H9 (cell line): ENCODE measurements around the gene STK11IP. TPM values are rescaled to one million over a fixed set of nuclear protein-coding genes. Genes with fewer than 3 reads are reported as not detected.
A peak's percentile ranks its signal among the peaks of the same experiment; 100 is the strongest.

ENCODE experiments used
- DNase-seq: peaks from one replicate; pipeline ENCODE4 v3.0.0-alpha.2; 2017
- H2AFZ ChIP-seq: one replicate; pipeline ENCODE4 v1.6.1; 2013; ENCODE audit warnings: mild to moderate bottlenecking, low read length, control low read depth, moderate library complexity
- H2AK5ac ChIP-seq: 2 replicates; pipeline ENCODE4 v1.6.1; 2013; ENCODE audit warnings: low read length, control low read depth, mixed read lengths; ENCODE audit not compliant: insufficient read length
- H2BK120ac ChIP-seq: one replicate; pipeline ENCODE4 v1.6.1; 2013; ENCODE audit warnings: low read depth, mild to moderate bottlenecking, low read length, control low read depth, inconsistent platforms; ENCODE audit not compliant: poor library complexity, severe bottlenecking
- H2BK12ac ChIP-seq: 2 replicates; pipeline ENCODE4 v1.6.1; 2013; ENCODE audit warnings: low read length, control low read depth, mixed read lengths, low read depth; ENCODE audit not compliant: insufficient read length
- H2BK15ac ChIP-seq: 2 replicates; pipeline ENCODE4 v1.6.1; 2013; ENCODE audit warnings: low read depth, low read length, control low read depth
- H2BK20ac ChIP-seq: one replicate; pipeline ENCODE4 v1.6.1; 2013; ENCODE audit warnings: low read depth, mild to moderate bottlenecking, low read length, control low read depth, inconsistent platforms; ENCODE audit not compliant: poor library complexity, severe bottlenecking
- H2BK5ac ChIP-seq: 2 replicates; pipeline ENCODE4 v1.6.1; 2013; ENCODE audit warnings: low read length, control low read depth, mixed read lengths; ENCODE audit not compliant: insufficient read length
- H3K14ac ChIP-seq: 2 replicates; pipeline ENCODE4 v1.6.1; 2013; ENCODE audit warnings: low read length, control low read depth; ENCODE audit not compliant: insufficient read depth
- H3K18ac ChIP-seq: 2 replicates; pipeline ENCODE4 v1.6.1; 2013; ENCODE audit warnings: low read depth, mild to moderate bottlenecking, mixed read lengths, low read length, control low read depth; ENCODE audit not compliant: insufficient read length
- H3K23ac ChIP-seq: 2 replicates; pipeline ENCODE4 v1.6.1; 2013; ENCODE audit warnings: low read length, control low read depth, mixed read lengths, low read depth; ENCODE audit not compliant: insufficient read length
- H3K23me2 ChIP-seq: 2 replicates; pipeline ENCODE4 v1.6.1; 2013; ENCODE audit warnings: low read depth, mild to moderate bottlenecking, mixed read lengths, low read length, control low read depth; ENCODE audit not compliant: insufficient read length, poor library complexity, severe bottlenecking
- H3K27ac ChIP-seq: 2 replicates; pipeline ENCODE4 v1.5.1; 2013; ENCODE audit warnings: low read length, control low read depth, mixed read lengths, low read depth; ENCODE audit not compliant: insufficient read length
- H3K27me3 ChIP-seq: 2 replicates; pipeline ENCODE4 v1.6.1; 2013; ENCODE audit warnings: low read length, control low read depth, inconsistent platforms; ENCODE audit not compliant: insufficient read depth
- H3K4ac ChIP-seq: 2 replicates; pipeline ENCODE4 v1.6.1; 2013; ENCODE audit warnings: low read depth, mild to moderate bottlenecking, control low read depth, inconsistent platforms, low read length, moderate library complexity
- H3K4me1 ChIP-seq: 2 replicates; pipeline ENCODE4 v1.6.1; 2013; ENCODE audit warnings: low read length, control low read depth, inconsistent platforms; ENCODE audit not compliant: insufficient read depth
- H3K4me2 ChIP-seq: 2 replicates; pipeline ENCODE4 v1.6.1; 2013; ENCODE audit warnings: low read length, control low read depth, mixed read lengths; ENCODE audit not compliant: insufficient read length, insufficient read depth
- H3K56ac ChIP-seq: 2 replicates; pipeline ENCODE4 v1.6.1; 2013; ENCODE audit warnings: low read depth, mild to moderate bottlenecking, mixed read lengths, low read length, control low read depth; ENCODE audit not compliant: insufficient read length
- H3K79me1 ChIP-seq: 2 replicates; pipeline ENCODE4 v1.6.1; 2013; ENCODE audit warnings: low read depth, mild to moderate bottlenecking, moderate library complexity, low read length, control low read depth, inconsistent platforms; ENCODE audit not compliant: insufficient read depth, poor library complexity, severe bottlenecking
- H3K79me2 ChIP-seq: 2 replicates; pipeline ENCODE4 v1.6.1; 2013; ENCODE audit warnings: low read length, control low read depth, inconsistent platforms; ENCODE audit not compliant: insufficient read depth
- H3K9ac ChIP-seq: 2 replicates; pipeline ENCODE4 v1.6.1; 2013; ENCODE audit warnings: low read length, control low read depth, mixed read lengths; ENCODE audit not compliant: insufficient read length; ENCODE audit errors: extremely low read depth
- H3K9me3 ChIP-seq: one replicate; pipeline ENCODE4 v1.6.1; 2013; ENCODE audit warnings: low read depth, low read length, inconsistent platforms; ENCODE audit not compliant: control insufficient read depth
- H3T11ph ChIP-seq: one replicate; pipeline ENCODE4 v1.6.1; 2013; ENCODE audit warnings: mild to moderate bottlenecking, low read length, control low read depth, inconsistent platforms
- H4K20me1 ChIP-seq: one replicate; pipeline ENCODE4 v1.6.1; 2013; ENCODE audit not compliant: control insufficient read depth, insufficient read length, insufficient read depth
- H4K5ac ChIP-seq: 2 replicates; pipeline ENCODE4 v1.6.1; 2013; ENCODE audit warnings: low read depth, mild to moderate bottlenecking, mixed read lengths, low read length, control low read depth; ENCODE audit not compliant: insufficient read length
- H4K8ac ChIP-seq: replicated peaks from 2 replicates; pipeline ENCODE4 v1.6.1; 2013; ENCODE audit warnings: low read length, control low read depth, mixed read lengths, low read depth; ENCODE audit not compliant: insufficient read length
- H4K91ac ChIP-seq: 2 replicates; pipeline ENCODE4 v1.6.1; 2013; ENCODE audit warnings: low read depth, mild to moderate bottlenecking, moderate library complexity, mixed read lengths, low read length, control low read depth; ENCODE audit not compliant: insufficient read length
- H3K27ac Mint-ChIP-seq, 3 experiments: 2 replicates in 2 of 3; 3 replicates in 1 of 3; pipeline ENCODE4 v1.8.0; 2020 to 2021; ENCODE audit warnings: mixed read lengths in 3 of 3, mild to moderate bottlenecking in 1 of 3, moderate library complexity in 1 of 3
- H3K27me3 Mint-ChIP-seq: 2 replicates; pipeline ENCODE4 v1.8.0; 2021; ENCODE audit warnings: low read depth, mild to moderate bottlenecking, moderate library complexity, mixed read lengths
- H3K36me3 Mint-ChIP-seq, 3 experiments: 2 replicates in 2 of 3; 3 replicates in 1 of 3; pipeline ENCODE4 v1.8.0; 2020 to 2021; ENCODE audit warnings: low read depth in 3 of 3, mixed read lengths in 3 of 3; ENCODE audit not compliant: insufficient read depth in 1 of 3
- H3K4me1 Mint-ChIP-seq, 2 experiments: 2 replicates each; pipeline ENCODE4 v1.8.0; 2020; ENCODE audit warnings: mixed read lengths in 2 of 2
- H3K4me3 Mint-ChIP-seq, 2 experiments: 2 replicates in 1 of 2; 3 replicates in 1 of 2; pipeline ENCODE4 v1.8.0; 2020 to 2021; ENCODE audit warnings: mild to moderate bottlenecking in 2 of 2, mixed read lengths in 2 of 2, moderate library complexity in 1 of 2
- H3K9me3 Mint-ChIP-seq, 2 experiments: 2 replicates in 1 of 2; 3 replicates in 1 of 2; pipeline ENCODE4 v1.8.0; 2020; ENCODE audit warnings: mild to moderate bottlenecking in 2 of 2, mixed read lengths in 2 of 2, moderate library complexity in 1 of 2
- CTCF ChIP-seq: fragments of 200-600 bp; sonication (generic); conservative IDR thresholded peaks from 3 replicates; pipeline ENCODE4 v1.8.0; 2021; ENCODE audit warnings: antibody characterized with exemption, mild to moderate bottlenecking
- WGBS: extraction: QIAGEN DNeasy Blood & Tissue Kit; methylation state at CpG from one replicate; pipeline ENCODE4 v1.1.7; 2013; ENCODE audit warnings: missing lambda C conversion rate, low lambda C conversion rate, mixed read lengths; ENCODE audit not compliant: insufficient read length; ENCODE audit errors: extremely low coverage; 5-methylcytosine and 5-hydroxymethylcytosine counted together
- total RNA-seq: library from RNA; stranded (reverse); gene quantifications from 2 replicates; pipeline ENCODE4 v1.2.1, GENCODE V29; 2021

STK11IP gene
- total RNA-seq, 1 experiment from 2014 or later: 31.1 TPM

GRCh38 chr2:219628986-219629901 lies 31.6 kb downstream of the STK11IP start:
- no peak overlapping the region for H4K8ac ChIP-seq
- no peak overlapping the region for H3K18ac ChIP-seq
- H4K91ac ChIP-seq: no peak overlapping the region
- H3K9ac ChIP-seq: no peak overlapping the region
- no peak for TF ChIP-seq CTCF
- 0 out of 2 replicates have a peak, but pooled peaks cover 3% of the 10 kb centered on the region for H3K4me1 ChIP-seq
- Mint-ChIP-seq H3K4me1 (peaks cover 6 to 17% of the 10 kb centered on the region in 2 experiments), H3K27ac (peak overlapping the region in 1 of 3 experiments; percentile 77; a peak in 1 of 7 replicates), H3K9me3 (no peaks in the 10 kb centered on the region; a peak in 1 of 5 replicates), H3K4me3 (peak overlapping the region in 1 of 2 experiments; percentile 57; a peak in 1 of 5 replicates), H3K27me3 (peaks cover 17% of the 10 kb centered on the region), H3K36me3 (peaks cover 0 to 12% (median 6%) of the 10 kb centered on the region in 3 experiments; a peak in 5 of 7 replicates)
- H2AK5ac ChIP-seq: no peak overlapping the region
- no peak overlapping the region for H2BK120ac ChIP-seq
- H4K5ac ChIP-seq: no peak overlapping the region
- no peak overlapping the region for H2BK5ac ChIP-seq
- no peaks in the 10 kb centered on the region for H3K79me2 ChIP-seq
- H3K27me3 ChIP-seq: no peaks in the 10 kb centered on the region
- H2BK12ac ChIP-seq: no peak overlapping the region
- H2AFZ ChIP-seq: no peak overlapping the region
- no CpG with 5 or more reads among the region's 16 CpGs for WGBS
- no peaks in the 10 kb centered on the region for H3K9me3 ChIP-seq
- H3K14ac ChIP-seq: no peak overlapping the region
- H3K4me2 ChIP-seq: no peak overlapping the region
- no peaks in the 10 kb centered on the region for H3K79me1 ChIP-seq
- H2BK20ac ChIP-seq: no peak overlapping the region
- no peak overlapping the region for H3K27ac ChIP-seq
- no peak overlapping the region for H3T11ph ChIP-seq
- no peak for DNase-seq
- H3K23me2 ChIP-seq: no peaks in the 10 kb centered on the region
- H3K4ac ChIP-seq: no peak overlapping the region
- H2BK15ac ChIP-seq: no peak overlapping the region
- no peak overlapping the region for H3K56ac ChIP-seq
- H3K23ac ChIP-seq: no peak overlapping the region
- H4K20me1 ChIP-seq: no peaks in the 10 kb centered on the region
